GM12892 (cell line): ENCODE results near the gene TRMT1.

Source experiments
- DNase-seq: peaks from one replicate; pipeline ENCODE4 v3.0.0; 2011; ENCODE audit not compliant: insufficient read length
- FAIRE-seq: peaks from 2 replicates; lab custom pipeline; 2011; peaks lifted over from hg19 to GRCh38; lab: Jason Lieb, UNC
- POLR2A ChIP-seq: IDR thresholded peaks from 2 replicates; pipeline ENCODE4 v1.6.1; 2011; ENCODE audit warnings: low read depth, low read length, control low read depth
- POLR2AphosphoS5 ChIP-seq: IDR thresholded peaks from 2 replicates; pipeline ENCODE4 v1.6.1; 2011; ENCODE audit warnings: low read depth, low read length, control low read depth
- TAF1 ChIP-seq: IDR thresholded peaks from 2 replicates; pipeline ENCODE4 v1.6.1; 2011; ENCODE audit warnings: low read depth, mild to moderate bottlenecking, control low read depth, low read length, borderline replicate concordance

TRMT1 gene

GRCh38 chr19:13058951-13059660 lies 57.4 kb downstream of the TRMT1 start:
- TF ChIP-seq TAF1 = no peak
- TF ChIP-seq POLR2AphosphoS5 = no peak
- TF ChIP-seq POLR2A = no peak
- DNase-seq (no peak), FAIRE-seq (no peak)

GRCh38 chr19:13057744-13058143 lies 58.8 kb downstream of the TRMT1 start:
- TF ChIP-seq TAF1 (no peak), POLR2AphosphoS5 (no peak), POLR2A (no peak)
- FAIRE-seq (no peak), DNase-seq (no peak)

DNA sequence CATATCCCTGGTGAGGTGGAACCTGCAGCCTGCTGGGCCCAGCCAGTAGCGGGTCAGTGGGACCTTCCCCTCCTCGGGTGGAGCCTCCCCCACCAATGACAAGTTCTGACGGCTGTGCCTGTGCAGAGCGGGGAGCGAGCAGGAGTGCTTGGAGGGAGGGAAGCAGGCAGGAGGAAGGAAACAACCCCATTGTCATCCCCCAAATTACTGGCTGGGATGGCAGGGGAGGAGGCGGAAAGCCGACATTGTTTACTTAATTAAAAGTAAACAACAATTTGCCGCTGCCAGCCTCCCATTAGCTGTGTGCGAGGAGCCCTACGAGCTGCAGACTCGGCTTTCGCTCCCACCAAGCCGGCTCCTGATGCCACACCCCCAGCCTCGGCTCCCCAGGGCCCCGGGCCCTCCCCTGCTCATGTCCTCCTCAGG lies 59.4 kb downstream of the TRMT1 start:
- no peak for DNase-seq
- TF ChIP-seq TAF1 (no peak), POLR2AphosphoS5 (no peak), POLR2A (no peak)
- FAIRE-seq = no peak

DNA sequence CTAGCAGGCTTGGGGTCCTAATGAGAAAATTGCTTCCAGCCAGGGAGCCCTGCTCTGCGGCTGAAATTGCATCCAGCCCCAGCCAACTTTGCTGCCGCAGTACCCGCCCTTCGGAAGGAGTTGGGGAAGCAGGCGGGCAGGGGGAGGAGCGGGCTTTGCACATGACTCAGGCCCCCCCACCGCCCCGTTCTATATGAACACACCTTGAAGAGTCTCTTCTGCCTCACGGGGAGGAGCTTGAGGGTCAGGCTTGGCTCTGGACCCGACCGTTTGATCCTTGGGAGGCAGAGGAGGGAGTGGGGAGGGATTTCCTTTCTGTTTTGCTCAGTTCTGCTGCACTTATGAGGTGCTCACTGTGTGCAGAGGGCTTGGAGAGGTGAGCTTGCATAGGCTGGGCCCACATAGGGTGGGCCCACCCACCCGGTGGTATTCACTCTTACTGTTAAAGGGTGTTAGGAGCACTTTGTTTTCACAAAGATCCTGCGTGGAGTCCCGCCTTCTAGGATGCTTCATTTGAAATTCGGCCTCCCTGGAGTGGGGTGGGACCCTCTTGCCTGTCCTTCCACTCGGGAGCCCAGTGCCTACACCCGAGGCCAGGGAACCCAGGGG lies 60.4 kb downstream of the TRMT1 start:
- TF ChIP-seq POLR2AphosphoS5 (no peak), TAF1 (no peak), POLR2A (no peak)
- no peak for FAIRE-seq
- no peak for DNase-seq

DNA sequence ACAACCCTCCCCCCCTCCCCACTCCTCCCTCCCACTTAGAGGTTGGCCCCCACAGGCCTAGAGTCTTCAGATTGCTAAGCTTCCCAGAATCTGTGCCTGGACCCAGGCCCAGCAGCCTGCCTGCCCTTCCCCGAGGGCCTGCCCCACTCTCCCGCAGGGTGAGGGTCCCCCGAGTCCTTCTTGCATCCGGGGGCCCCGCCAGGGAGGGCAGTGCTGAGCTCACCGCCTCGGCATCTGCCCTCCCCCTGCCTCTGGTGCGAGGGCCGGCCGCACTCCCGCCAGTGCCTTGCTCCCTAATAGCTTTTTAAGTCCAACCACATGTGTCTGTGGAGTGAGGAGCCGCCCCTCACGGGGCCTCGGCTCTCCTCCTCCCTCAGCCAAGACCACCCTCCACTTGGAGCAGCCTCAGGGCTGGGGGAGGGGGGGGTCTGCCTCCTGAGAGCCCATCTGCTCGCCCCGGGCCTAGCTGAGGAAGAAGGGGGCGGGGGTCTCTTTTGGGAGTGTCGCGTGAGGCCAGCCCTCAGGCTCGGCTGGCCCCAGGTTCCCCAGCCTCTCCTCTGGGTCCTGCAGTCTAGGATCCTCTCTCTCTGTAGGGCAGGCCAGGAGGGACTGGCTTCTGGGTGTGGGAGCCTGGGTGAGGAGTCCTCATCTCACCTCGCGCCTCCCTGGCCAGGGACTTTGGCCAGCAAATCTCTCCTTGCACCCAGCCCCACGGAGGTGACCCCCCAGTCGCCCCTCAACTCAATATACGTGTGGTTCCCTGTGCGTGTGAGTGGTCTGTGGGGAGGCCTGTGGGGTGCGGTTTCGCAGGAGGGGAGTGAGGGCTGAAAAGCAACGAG lies 61.1 kb downstream of the TRMT1 start:
- FAIRE-seq (no peak), DNase-seq (no peak)
- TF ChIP-seq POLR2AphosphoS5 (no peak), POLR2A (no peak), TAF1 (no peak)
